ENCODE results near the gene TCF25.

The TCF25 gene

DNA sequence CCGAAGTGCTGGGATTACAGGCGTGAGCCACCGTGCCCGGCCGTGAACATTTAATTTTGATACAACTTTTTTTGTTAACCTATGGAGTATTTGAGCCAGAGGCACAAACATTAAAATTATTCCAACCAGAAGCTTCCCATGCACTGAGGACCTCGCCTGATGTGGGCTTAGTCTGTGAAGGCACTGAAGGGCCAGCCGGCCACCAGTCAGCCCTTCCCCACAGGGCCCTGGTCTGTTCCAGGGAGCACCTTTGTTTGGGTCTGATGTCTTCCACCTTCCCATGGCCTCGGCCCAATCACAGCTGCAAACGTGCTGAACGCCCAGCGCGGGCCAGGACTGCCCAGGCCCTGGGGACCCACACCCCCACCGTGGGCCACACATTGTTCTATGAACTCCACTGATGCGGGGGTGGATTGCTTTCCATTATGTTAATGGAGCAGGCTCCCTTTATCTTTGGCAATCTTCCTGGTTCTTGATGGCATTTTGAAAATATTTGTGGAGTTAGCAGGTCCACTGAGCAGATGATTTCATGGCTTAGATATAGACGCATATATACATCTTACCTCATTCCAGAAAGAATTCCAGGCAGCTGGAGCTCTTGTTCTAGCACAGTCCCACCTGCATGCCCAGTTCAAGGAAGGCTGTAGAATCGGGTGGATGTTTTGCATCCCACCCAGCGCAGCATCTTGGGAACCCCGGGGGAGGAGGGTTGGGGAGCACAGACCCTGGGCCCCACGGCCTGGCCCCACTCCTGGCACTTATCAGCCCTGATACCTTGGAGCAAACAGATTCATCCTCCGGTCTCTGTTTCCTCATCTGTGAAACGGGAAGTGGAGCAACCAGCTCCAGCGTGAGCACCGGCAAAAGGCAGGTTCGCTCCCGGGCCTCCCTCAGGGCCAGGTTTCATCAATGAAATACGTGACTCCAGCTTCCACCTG, 30.7 kb upstream of the TCF25 start (continued):
- TF ChIP-seq, protein P1, sequence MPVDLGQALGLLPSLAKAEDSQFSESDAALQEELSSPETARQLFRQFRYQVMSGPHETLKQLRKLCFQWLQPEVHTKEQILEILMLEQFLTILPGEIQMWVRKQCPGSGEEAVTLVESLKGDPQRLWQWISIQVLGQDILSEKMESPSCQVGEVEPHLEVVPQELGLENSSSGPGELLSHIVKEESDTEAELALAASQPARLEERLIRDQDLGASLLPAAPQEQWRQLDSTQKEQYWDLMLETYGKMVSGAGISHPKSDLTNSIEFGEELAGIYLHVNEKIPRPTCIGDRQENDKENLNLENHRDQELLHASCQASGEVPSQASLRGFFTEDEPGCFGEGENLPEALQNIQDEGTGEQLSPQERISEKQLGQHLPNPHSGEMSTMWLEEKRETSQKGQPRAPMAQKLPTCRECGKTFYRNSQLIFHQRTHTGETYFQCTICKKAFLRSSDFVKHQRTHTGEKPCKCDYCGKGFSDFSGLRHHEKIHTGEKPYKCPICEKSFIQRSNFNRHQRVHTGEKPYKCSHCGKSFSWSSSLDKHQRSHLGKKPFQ (tag by site-specific recombination; IDR thresholded peaks at IDR 0.05), result no peak
- TF ChIP-seq ZBTB17 (tag by site-specific recombination; IDR thresholded peaks at IDR 0.05) (0 out of 2 replicates have a peak, but pooled peaks have one; percentile 18), GLIS2 (tag by site-specific recombination; IDR thresholded peaks at IDR 0.05) (peak; percentile 38; the same call in 1 of the 2 replicates), EGR2 (tag by site-specific recombination; IDR thresholded peaks at IDR 0.05; ENCODE audit: low read depth) (peak; percentile 85), ZNF366 (tag by site-specific recombination; conservative IDR thresholded peaks at IDR 0.05) (0 out of 2 replicates have a peak, but pooled peaks have one; percentile 24)
- TF ChIP-seq, protein P2, sequence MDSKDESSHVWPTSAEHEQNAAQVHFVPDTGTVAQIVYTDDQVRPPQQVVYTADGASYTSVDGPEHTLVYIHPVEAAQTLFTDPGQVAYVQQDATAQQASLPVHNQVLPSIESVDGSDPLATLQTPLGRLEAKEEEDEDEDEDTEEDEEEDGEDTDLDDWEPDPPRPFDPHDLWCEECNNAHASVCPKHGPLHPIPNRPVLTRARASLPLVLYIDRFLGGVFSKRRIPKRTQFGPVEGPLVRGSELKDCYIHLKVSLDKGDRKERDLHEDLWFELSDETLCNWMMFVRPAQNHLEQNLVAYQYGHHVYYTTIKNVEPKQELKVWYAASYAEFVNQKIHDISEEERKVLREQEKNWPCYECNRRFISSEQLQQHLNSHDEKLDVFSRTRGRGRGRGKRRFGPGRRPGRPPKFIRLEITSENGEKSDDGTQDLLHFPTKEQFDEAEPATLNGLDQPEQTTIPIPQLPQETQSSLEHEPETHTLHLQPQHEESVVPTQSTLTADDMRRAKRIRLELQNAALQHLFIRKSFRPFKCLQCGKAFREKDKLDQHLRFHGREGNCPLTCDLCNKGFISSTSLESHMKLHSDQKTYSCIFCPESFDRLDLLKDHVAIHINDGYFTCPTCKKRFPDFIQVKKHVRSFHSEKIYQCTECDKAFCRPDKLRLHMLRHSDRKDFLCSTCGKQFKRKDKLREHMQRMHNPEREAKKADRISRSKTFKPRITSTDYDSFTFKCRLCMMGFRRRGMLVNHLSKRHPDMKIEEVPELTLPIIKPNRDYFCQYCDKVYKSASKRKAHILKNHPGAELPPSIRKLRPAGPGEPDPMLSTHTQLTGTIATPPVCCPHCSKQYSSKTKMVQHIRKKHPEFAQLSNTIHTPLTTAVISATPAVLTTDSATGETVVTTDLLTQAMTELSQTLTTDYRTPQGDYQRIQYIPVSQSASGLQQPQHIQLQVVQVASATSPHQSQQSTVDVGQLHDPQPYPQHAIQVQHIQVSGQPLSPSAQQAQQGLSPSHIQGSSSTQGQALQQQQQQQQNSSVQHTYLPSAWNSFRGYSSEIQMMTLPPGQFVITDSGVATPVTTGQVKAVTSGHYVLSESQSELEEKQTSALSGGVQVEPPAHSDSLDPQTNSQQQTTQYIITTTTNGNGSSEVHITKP (tag by site-specific recombination; IDR thresholded peaks at IDR 0.05), result peak; percentile 82

DNA sequence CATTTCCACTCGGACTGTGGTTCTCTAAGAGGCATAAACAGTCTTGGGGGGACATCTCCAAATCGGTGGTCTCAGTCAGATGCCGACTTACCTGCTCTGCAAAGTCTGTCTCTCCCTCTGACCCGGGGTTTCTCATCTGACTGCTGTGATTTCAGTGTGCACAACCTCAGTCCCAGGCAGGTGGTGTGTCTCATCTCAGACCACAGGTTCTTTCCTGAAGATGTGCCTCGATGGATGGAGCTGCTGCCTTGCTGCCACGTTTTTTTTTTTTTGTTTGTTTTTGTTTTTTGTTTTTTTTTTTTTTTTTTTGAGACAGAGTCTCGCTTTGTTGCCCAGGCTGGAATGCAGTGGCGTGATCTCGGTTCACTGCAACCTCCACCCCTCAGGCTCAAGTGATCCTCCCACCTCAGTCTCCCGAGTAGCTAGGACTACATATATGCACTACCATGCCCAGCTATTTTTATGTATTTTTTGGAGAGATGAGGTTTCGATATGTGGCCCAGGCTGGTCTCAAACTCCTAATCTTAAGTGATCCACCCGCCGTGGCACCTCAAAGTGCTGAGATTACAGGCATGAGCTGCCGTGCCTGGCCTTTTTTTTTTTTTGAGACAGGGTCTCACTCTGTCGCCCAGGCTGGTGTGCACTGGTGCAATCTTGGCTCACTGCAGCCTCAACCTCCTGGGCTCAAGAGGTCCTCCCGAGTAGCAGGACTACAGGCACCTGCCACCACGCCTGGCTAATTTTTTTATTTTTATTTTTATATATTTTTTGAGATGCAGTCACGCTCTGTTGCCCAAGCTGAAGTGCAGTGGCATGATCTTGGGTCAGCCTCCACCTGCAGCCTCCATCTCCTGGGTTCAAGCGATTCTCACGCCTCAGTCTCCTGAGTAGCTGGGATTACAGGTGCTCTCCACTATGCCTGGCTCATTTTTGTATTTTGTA, 29.7 kb upstream of the TCF25 start:
- TF ChIP-seq ZNF2 (tag by site-specific recombination; IDR thresholded peaks at IDR 0.05) (no peak), ZNF404 (tag by site-specific recombination; IDR thresholded peaks at IDR 0.05) (no peak)
- CTCF ChIA-PET, result interaction anchor here (0.6 to 1.9 kb wide), 4 partner anchors 17 to 172 kb away, joined by 3 to 8 read pairs (median 3); no protein-coding TSS in a partner anchor
- peaks cover 19% of the 10 kb centered on the region for H3K4me1 ChIP-seq (ENCODE audit: control insufficient read depth, insufficient read depth, low read length)
- H3K9me3 ChIP-seq (ENCODE audit: control insufficient read depth, insufficient read depth, low read depth, low read length), result no peaks in the 10 kb centered on the region
- no peak overlapping the region for H3K27ac ChIP-seq (ENCODE audit: extremely low read depth, low read depth, low read length)
- no peaks in the 10 kb centered on the region for H3K36me3 ChIP-seq (ENCODE audit: control insufficient read depth in 2 of 2, insufficient read depth in 1 of 2, low read length in 2 of 2)
- POLR2A ChIA-PET, result interaction anchor here (0.6 to 1.7 kb wide), 5 partner anchors 11 to 79 kb away, joined by 3 to 6 read pairs (median 4); partner anchors contain the start of genes FANCA, SPIRE2, TCF25 and TUBB3
- H3K4me3 ChIP-seq (ENCODE audit: low read depth, low read length), result no peak overlapping the region

DNA sequence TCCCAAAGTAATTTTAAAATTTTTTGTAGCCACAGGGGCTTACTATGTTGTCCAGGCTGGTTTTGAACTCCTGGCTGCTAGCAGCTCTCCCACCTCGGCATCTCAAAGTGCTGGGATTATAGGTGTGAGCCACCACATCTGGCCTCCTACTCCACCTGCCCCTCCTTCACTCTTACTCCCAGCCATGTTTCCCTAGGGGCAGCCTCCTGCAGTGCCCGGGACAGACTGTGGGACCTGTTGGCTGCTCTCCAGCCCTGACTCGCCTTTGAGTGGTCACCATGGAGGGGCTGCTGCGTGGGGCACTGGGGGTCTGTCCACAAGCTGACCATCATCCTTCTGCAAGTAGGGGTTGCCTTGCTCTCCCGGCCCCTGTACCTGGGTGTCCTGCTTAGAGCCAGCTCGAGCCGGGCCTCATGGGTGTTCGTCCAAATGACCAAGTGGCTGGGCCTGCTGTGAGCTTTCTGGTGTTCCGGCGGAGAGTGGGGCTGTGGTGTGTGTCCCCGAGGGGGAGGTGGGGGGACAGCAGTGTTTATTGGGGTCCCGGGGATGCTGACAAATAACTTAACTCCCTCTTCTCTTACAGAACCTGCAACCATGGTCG, 28.6 kb upstream of the TCF25 start:
- ChIA-PET CTCF (interaction anchor here (0.7 kb wide), 1 partner anchor 331 kb away, joined by 4 read pairs; no protein-coding TSS in a partner anchor), POLR2A (no interaction called here)
- no peak overlapping the region for H3K27ac ChIP-seq (ENCODE audit: extremely low read depth, low read depth, low read length)
- no peak overlapping the region for H3K4me3 ChIP-seq (ENCODE audit: low read depth, low read length)
- peaks cover 17% of the 10 kb centered on the region for H3K4me1 ChIP-seq (ENCODE audit: control insufficient read depth, insufficient read depth, low read length)
- H3K9me3 ChIP-seq (ENCODE audit: control insufficient read depth, insufficient read depth, low read depth, low read length), result no peaks in the 10 kb centered on the region
- peaks cover 0 to 5% of the 10 kb centered on the region in 2 experiments; a peak in 1 of 3 replicates for H3K36me3 ChIP-seq (ENCODE audit: control insufficient read depth in 2 of 2, insufficient read depth in 1 of 2, low read length in 2 of 2)
- TF ChIP-seq, protein P3, sequence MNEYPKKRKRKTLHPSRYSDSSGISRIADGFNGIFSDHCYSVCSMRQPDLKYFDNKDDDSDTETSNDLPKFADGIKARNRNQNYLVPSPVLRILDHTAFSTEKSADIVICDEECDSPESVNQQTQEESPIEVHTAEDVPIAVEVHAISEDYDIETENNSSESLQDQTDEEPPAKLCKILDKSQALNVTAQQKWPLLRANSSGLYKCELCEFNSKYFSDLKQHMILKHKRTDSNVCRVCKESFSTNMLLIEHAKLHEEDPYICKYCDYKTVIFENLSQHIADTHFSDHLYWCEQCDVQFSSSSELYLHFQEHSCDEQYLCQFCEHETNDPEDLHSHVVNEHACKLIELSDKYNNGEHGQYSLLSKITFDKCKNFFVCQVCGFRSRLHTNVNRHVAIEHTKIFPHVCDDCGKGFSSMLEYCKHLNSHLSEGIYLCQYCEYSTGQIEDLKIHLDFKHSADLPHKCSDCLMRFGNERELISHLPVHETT (tag by site-specific recombination; IDR thresholded peaks at IDR 0.05), result no peak
- TF ChIP-seq ZNF558 (tag by site-specific recombination; IDR thresholded peaks at IDR 0.05), result no peak
- no peak for TF ChIP-seq ZBTB1 (tag by site-specific recombination; IDR thresholded peaks at IDR 0.05)
- TF ChIP-seq, protein P4, sequence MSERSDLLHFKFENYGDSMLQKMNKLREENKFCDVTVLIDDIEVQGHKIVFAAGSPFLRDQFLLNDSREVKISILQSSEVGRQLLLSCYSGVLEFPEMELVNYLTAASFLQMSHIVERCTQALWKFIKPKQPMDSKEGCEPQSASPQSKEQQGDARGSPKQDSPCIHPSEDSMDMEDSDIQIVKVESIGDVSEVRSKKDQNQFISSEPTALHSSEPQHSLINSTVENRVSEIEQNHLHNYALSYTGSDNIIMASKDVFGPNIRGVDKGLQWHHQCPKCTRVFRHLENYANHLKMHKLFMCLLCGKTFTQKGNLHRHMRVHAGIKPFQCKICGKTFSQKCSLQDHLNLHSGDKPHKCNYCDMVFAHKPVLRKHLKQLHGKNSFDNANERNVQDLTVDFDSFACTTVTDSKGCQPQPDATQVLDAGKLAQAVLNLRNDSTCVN (tag by site-specific recombination; optimal IDR thresholded peaks at IDR 0.05), result no peak
- no peak for TF ChIP-seq ZNF664 (tag by site-specific recombination; IDR thresholded peaks at IDR 0.05)
- no peak for TF ChIP-seq KLF7 (tag by site-specific recombination; IDR thresholded peaks at IDR 0.05; ENCODE audit: borderline replicate concordance)
- TF ChIP-seq MZF1 (tag by site-specific recombination; IDR thresholded peaks at IDR 0.05; ENCODE audit: borderline replicate concordance), result no peak
- no peak for TF ChIP-seq ZEB2 (tag by site-specific recombination; IDR thresholded peaks at IDR 0.05)
- no peak for TF ChIP-seq ZNF701 (tag by site-specific recombination; IDR thresholded peaks at IDR 0.05)
- TF ChIP-seq ZNF121 (tag by site-specific recombination; IDR thresholded peaks at IDR 0.05), result 0 out of 2 replicates have a peak, but pooled peaks have one; percentile 5
- TF ChIP-seq OVOL3 (tag by site-specific recombination; IDR thresholded peaks at IDR 0.05), result no peak
- no peak for TF ChIP-seq ZNF76 (tag by site-specific recombination; IDR thresholded peaks at IDR 0.05; ENCODE audit: borderline replicate concordance, low read depth)

Data from HEK293 (cell line).